Omental fat pad (tissue), 4 donors: Measurements from ENCODE around the gene CCT7. TPM values are rescaled to one million over a fixed set of nuclear protein-coding genes. Genes with fewer than 3 reads are reported as not detected.

Experiments used
- ATAC-seq: fragments of 150-250 bp; one replicate; pipeline ENCODE4 v1.9.1; 2016; ENCODE audit warnings: mild to moderate bottlenecking, moderate library complexity; ENCODE audit not compliant: low FRiP score
- DNase-seq: peaks from one replicate; pipeline ENCODE4 v3.0.0-alpha.2; 2019; ENCODE audit warnings: low spot score
- CTCF ChIP-seq, 3 donors: fragments of 450-650 bp; IDR thresholded peaks; one replicate each; pipeline ENCODE4 v1.5.1; 2016 to 2017; ENCODE audit warnings: antibody characterized with exemption in 3 of 3, mild to moderate bottlenecking in 3 of 3, moderate library complexity in 2 of 3
- total RNA-seq, 4 donors: library from RNA; depleted of rRNA; stranded (reverse); fragments of >200 nt; gene quantifications; one replicate each; pipeline ENCODE4 v1.1.0, GENCODE V29; 2016

The CCT7 gene
- total RNA-seq, 4 donors from 2014 or later = 187 to 208 (median 202) TPM

- DNase-seq (no peak), ATAC-seq (no peak)
- no peak for TF ChIP-seq CTCF (IDR thresholded peaks at IDR 0.05)
Measured at GRCh38 chr2:73205611-73206010, 28.5 kb upstream of the CCT7 start.

- DNase-seq (no peak), ATAC-seq (no peak)
- TF ChIP-seq CTCF (IDR thresholded peaks at IDR 0.05) = no peak
Measured at GRCh38 chr2:73208258-73208657, 25.9 kb upstream of the CCT7 start.

GRCh38 chr2:73210019-73210418 lies 24.1 kb upstream of the CCT7 start:
- ATAC-seq = no peak
- DNase-seq = no peak
- TF ChIP-seq CTCF (IDR thresholded peaks at IDR 0.05) = no peak

GRCh38 chr2:73210696-73211095 lies 23.4 kb upstream of the CCT7 start:
- TF ChIP-seq CTCF (IDR thresholded peaks at IDR 0.05) = no peak
- DNase-seq (no peak), ATAC-seq (no peak)

GRCh38 chr2:73212098-73212447 lies 22.0 kb upstream of the CCT7 start:
- ATAC-seq (no peak), DNase-seq (no peak)
- TF ChIP-seq CTCF (IDR thresholded peaks at IDR 0.05) = no peak

GRCh38 chr2:73212448-73213176 lies 21.5 kb upstream of the CCT7 start:
- DNase-seq (peak; percentile 35), ATAC-seq (peak; percentile 59)
- peak in 1 of 3 donors; percentile 45 for TF ChIP-seq CTCF (IDR thresholded peaks at IDR 0.05)
